Activated CD8-positive, alpha-beta memory T cell treated with anti-CD3 and anti-CD28 coated beads for 36 hours (primary cell): ENCODE results near the gene C3orf18. TPM values are rescaled to one million over a fixed set of nuclear protein-coding genes. Genes with fewer than 3 reads are reported as not detected.
"Not testable (repeated sequence)": the region's sequence is repeated elsewhere in the genome, so short reads cannot be mapped to it uniquely, and the experiment has no call there.

Source experiments
- CTCF ChIA-PET: fragments of 350-600 bp; sonication (Branson Sonifier 250); formaldehyde crosslinking; loops from one replicate; lab custom pipeline; 2021; ENCODE audit warnings: antibody characterized with exemption; lab: Charles Lee
- POLR2A ChIA-PET: fragments of 350-600 bp; sonication (Branson Sonifier 250); formaldehyde crosslinking; loops from one replicate; lab custom pipeline; 2021; ENCODE audit warnings: antibody characterized with exemption; lab: Charles Lee
- total RNA-seq, 2 experiments: library from RNA; stranded (reverse); gene quantifications; one replicate each; pipeline ENCODE4 v1.2.3, GENCODE V29; 2021

Gene C3orf18
- total RNA-seq, 2 experiments from 2014 or later = 11.3 to 12.7 TPM

- POLR2A ChIA-PET = no interaction called here
- CTCF ChIA-PET = interaction anchor here (1.1 kb wide), 1 partner anchor 16 kb away, joined by 3 read pairs; no protein-coding TSS in a partner anchor
Observed at GRCh38 chr3:50525987-50526386, 41.6 kb downstream of the C3orf18 start.

GRCh38 chr3:50525191-50525910 is 42.2 kb downstream of the C3orf18 start:
- CTCF ChIA-PET = interaction anchor here (1.1 kb wide), 2 partner anchors 17 to 44 kb away, joined by 3 read pairs; partner anchors contain the start of gene HEMK1
- POLR2A ChIA-PET = no interaction called here

- ChIA-PET CTCF (interaction anchor here (1.1 to 3.8 kb wide), 2 partner anchors 18 to 44 kb away, joined by 3 to 17 read pairs; partner anchors contain the start of gene HEMK1), POLR2A (no interaction called here)
Observed at GRCh38 chr3:50524746-50525145, 42.8 kb downstream of the C3orf18 start.

GRCh38 chr3:50523279-50523811 is 44.2 kb downstream of the C3orf18 start:
- ChIA-PET POLR2A (no interaction called here), CTCF (interaction anchor here (1.1 to 3.8 kb wide), 2 partner anchors 19 to 142 kb away, joined by 3 to 17 read pairs; no protein-coding TSS in a partner anchor)

- ChIA-PET POLR2A (interaction anchor here (0.7 kb wide), 1 partner anchor 18 kb away, joined by 3 read pairs; no protein-coding TSS in a partner anchor), CTCF (interaction anchor here (1.0 to 3.8 kb wide), 3 partner anchors 21 to 87 kb away, joined by 3 to 17 read pairs (median 4); no protein-coding TSS in a partner anchor)
Observed at GRCh38 chr3:50521572-50521971, 46.0 kb downstream of the C3orf18 start.

GRCh38 chr3:50520849-50521248 is 46.7 kb downstream of the C3orf18 start:
- ChIA-PET POLR2A (interaction anchor here (0.7 kb wide), 1 partner anchor 19 kb away, joined by 3 read pairs; no protein-coding TSS in a partner anchor), CTCF (no interaction called here)

- ChIA-PET CTCF (interaction anchor here (0.9 to 3.4 kb wide), 2 partner anchors 11 to 23 kb away, joined by 3 to 12 read pairs; no protein-coding TSS in a partner anchor), POLR2A (no interaction called here)
Observed at GRCh38 chr3:50519471-50520089, 48.0 kb downstream of the C3orf18 start.

- CTCF ChIA-PET = interaction anchor here (0.9 to 3.4 kb wide), 4 partner anchors 10 to 24 kb away, joined by 3 to 12 read pairs (median 4); partner anchors contain the start of gene CACNA2D2
- POLR2A ChIA-PET = no interaction called here
Observed at GRCh38 chr3:50518436-50518835, 49.1 kb downstream of the C3orf18 start.

- ChIA-PET POLR2A (no interaction called here), CTCF (interaction anchor here (1.0 to 3.4 kb wide), 4 partner anchors 9 to 98 kb away, joined by 3 to 12 read pairs (median 4); partner anchors contain the start of gene CACNA2D2)
Observed at GRCh38 chr3:50517721-50518206, 49.8 kb downstream of the C3orf18 start.

GRCh38 chr3:50516440-50516871 is 51.1 kb downstream of the C3orf18 start:
- POLR2A ChIA-PET = no interaction called here
- CTCF ChIA-PET = interaction anchor here (1.0 to 3.4 kb wide), 2 partner anchors 26 to 100 kb away, joined by 3 to 12 read pairs; no protein-coding TSS in a partner anchor

- POLR2A ChIA-PET = no interaction called here
- CTCF ChIA-PET = interaction anchor here (3.4 kb wide), 1 partner anchor 27 kb away, joined by 12 read pairs; no protein-coding TSS in a partner anchor
Observed at GRCh38 chr3:50515565-50516439, 51.7 kb downstream of the C3orf18 start.

- POLR2A ChIA-PET = not testable (repeated sequence)
- CTCF ChIA-PET = interaction anchor here (1.0 kb wide), 1 partner anchor 8 kb away, joined by 3 read pairs; no protein-coding TSS in a partner anchor
Observed at GRCh38 chr3:50512908-50513307, 54.6 kb downstream of the C3orf18 start.

- POLR2A ChIA-PET = no interaction called here
Observed at GRCh38 chr3:50512131-50512530, 55.4 kb downstream of the C3orf18 start.

GRCh38 chr3:50510325-50510724 is 57.2 kb downstream of the C3orf18 start:
- POLR2A ChIA-PET = no interaction called here

More at GRCh38 chr3:50512131-50512530, 55.4 kb downstream of the C3orf18 start:
- CTCF ChIA-PET = no interaction called here

GRCh38 chr3:50509715-50510114 is 57.8 kb downstream of the C3orf18 start:
- ChIA-PET CTCF (interaction anchor here (1.2 to 3.0 kb wide), 2 partner anchors 8 to 33 kb away, joined by 3 to 12 read pairs; no protein-coding TSS in a partner anchor), POLR2A (interaction anchor here (0.6 kb wide), 1 partner anchor 1483 kb away, joined by 4 read pairs; no protein-coding TSS in a partner anchor)

More at GRCh38 chr3:50510325-50510724, 57.2 kb downstream of the C3orf18 start:
- CTCF ChIA-PET = interaction anchor here (3.0 kb wide), 1 partner anchor 32 kb away, joined by 12 read pairs; no protein-coding TSS in a partner anchor

- ChIA-PET CTCF (interaction anchor here (0.6 to 3.0 kb wide), 3 partner anchors 9 to 1459 kb away, joined by 3 to 12 read pairs (median 5); no protein-coding TSS in a partner anchor), POLR2A (no interaction called here)
Observed at GRCh38 chr3:50508821-50509220, 58.7 kb downstream of the C3orf18 start.
